ENCODE measurements around the gene CGB3.
"Not testable (repeated sequence)": the region's sequence is repeated elsewhere in the genome, so short reads cannot be mapped to it uniquely, and the experiment has no call there.

CGB3 gene

DNA sequence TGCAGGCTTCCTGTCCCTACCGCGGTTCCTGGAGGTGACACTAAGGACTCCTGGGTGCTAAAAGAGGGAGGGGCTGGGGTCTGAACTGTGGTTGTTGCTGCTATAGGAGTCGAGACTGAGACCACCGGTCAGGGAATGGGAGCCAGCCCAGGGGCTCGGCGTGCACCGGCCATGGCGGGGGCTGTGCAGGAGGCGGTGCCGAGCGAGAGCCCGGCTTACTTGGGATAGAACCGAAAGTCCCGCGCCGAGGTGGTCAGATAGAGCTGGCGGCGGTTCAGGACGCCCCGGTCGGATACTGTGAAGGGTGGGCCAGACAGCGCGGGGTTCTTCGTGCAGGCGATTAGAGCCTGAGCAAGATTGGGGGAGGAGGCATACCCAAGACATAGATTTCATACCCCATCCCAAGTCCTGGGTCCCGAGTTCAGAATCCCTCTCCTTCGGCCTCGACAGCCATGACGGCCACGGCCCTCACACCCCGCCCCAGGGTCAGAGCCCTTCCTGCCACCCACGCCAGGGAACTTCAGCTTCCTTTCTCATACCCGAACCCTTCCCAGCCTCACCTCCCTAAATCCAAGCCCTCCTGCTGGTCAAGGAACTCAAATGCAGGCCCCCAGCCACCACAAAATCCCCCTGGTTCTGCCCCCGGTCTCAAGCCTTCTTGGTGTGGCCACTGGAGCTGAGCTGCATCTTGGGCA, 32.9 kb upstream of the CGB3 start:
- intact Hi-C loops (cut with micrococcal nuclease); H3K9me3 Mint-ChIP-seq; H3K27ac Mint-ChIP-seq; H3K36me3 Mint-ChIP-seq (ENCODE audit: low read depth): not testable (repeated sequence)
- Mint-ChIP-seq H3K4me1 (ENCODE audit: low read depth) (peaks cover 24% of the 10 kb centered on the region), H3K27me3 (peaks cover 86% of the 10 kb centered on the region), H3K4me3 (peak overlapping the region; percentile 80)

DNA sequence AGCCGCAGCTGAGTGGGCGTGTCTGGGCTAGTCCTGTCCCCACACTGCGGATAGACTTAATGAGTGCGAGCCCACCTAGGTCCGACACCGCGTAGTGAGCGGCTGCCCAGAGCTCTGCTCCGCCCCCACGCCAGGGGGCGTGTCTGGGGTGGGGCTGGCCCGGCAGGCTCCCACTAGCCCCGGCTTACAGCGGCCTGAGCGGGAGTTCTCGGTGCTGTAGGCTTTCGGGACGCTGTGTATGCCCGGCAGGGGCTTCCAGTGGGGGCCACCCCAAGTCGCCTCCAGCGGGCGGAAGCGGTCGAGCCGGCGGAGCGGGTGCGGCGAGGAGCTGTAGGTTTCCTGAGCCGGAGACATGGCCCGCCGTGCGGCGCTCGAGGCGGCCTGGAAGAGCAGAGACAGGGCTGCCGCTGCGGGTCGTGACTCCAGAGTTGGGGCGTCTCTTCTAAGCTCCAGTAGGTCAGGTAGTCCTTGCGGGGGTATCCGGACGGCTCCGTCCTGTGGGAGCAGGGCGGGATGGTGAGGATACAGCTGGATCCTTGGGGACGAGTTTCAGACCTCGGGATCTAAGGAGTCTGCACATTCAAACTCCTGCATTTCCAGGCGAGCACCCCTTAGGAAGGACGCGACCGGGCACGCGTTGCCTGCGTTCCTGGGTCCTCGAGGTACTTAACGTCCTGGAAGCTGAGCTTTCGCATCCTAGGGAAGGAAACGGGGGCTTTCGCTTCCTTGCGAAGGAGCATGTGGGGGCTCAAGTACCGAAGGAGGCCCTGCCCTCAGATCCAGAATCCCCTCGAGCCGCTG, 32.2 kb upstream of the CGB3 start:
- peaks cover 24% of the 10 kb centered on the region for H3K4me1 Mint-ChIP-seq (ENCODE audit: low read depth)
- no peaks in the 10 kb centered on the region for H3K36me3 Mint-ChIP-seq (ENCODE audit: low read depth)
- H3K27ac Mint-ChIP-seq: no peak overlapping the region
- H3K27me3 Mint-ChIP-seq: peaks cover 78% of the 10 kb centered on the region
- H3K9me3 Mint-ChIP-seq: no peaks in the 10 kb centered on the region
- peak overlapping the region; percentile 80 for H3K4me3 Mint-ChIP-seq
- intact Hi-C loops (cut with micrococcal nuclease): no loop called here

DNA sequence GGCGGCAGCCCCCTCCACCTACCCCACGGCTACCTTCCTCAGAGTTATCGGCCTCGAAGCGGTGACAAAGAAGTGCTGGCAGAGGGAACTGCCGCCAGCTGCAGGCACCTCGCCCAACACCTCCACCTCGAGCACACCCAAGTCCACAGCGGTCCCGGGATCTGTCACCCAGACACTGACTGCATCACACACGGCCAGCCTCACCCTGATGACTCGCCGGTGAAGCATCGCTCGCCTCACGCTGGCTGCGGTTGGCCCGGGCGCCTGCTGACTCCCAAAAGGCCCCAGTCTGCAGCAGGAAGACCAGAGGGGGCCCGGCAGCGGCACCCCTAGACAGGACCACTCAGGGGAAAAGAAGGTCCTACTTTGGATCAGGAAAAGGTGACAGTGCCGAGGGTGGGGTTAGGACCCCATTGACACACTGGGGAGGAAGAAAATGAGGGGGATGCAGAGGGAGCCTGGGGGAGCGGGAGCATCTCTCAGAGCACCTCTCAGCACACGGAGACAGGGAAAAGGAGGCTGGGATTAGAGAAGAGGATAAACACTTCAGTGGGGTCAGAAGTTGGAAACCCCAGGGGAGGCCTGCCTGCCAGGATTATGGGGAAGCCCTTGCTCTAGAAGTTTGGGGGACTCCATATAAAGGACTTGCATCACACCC, 26.4 kb upstream of the CGB3 start:
- H3K4me3 Mint-ChIP-seq; H3K4me1 Mint-ChIP-seq (ENCODE audit: low read depth); intact Hi-C loops (cut with micrococcal nuclease); H3K27ac Mint-ChIP-seq; H3K9me3 Mint-ChIP-seq; H3K36me3 Mint-ChIP-seq (ENCODE audit: low read depth): not testable (repeated sequence)
- H3K27me3 Mint-ChIP-seq: peaks cover 31% of the 10 kb centered on the region

DNA sequence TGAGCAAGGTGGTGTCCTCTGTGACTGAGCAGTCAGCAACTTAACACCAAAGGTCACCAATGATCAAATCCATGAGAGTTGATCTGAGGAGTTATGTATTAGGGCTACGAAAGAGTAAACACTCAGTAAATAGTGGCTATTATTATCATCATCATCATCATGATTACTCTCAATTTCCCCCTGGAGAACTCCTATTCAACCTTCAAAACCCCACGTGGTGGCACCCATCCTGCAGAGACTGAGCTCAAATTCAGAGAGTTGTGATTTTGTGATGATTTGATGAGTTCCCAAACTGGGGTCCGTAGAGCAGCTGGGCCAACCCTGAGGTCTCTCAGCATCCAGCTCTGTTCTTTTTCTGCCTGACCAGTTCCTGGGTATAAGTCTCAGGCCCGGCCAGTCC, 25.7 kb upstream of the CGB3 start:
- H3K27me3 Mint-ChIP-seq: peaks cover 27% of the 10 kb centered on the region
- H3K36me3 Mint-ChIP-seq (ENCODE audit: low read depth); intact Hi-C loops (cut with micrococcal nuclease); H3K4me3 Mint-ChIP-seq; H3K4me1 Mint-ChIP-seq (ENCODE audit: low read depth); H3K27ac Mint-ChIP-seq; H3K9me3 Mint-ChIP-seq: not testable (repeated sequence)

DNA sequence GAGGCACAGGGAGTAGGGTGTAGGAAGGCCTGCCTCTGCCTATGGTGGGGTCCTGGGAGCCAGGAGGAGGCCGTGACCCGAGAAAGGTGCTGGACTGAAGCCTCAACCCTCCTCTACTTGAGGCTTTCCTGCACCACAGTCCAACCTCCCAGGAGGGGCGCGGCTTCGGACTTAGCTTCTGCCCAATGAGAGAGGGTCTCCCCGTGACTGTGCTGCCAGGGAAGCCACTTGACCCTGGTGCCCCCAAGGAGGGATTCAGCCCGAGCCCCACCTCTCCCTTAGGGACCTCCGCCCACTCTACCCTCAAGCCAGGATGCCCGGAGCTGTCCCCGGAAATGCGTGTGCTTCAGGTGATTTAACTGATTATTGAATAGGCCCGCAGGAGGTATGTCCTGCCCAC, 24.9 kb upstream of the CGB3 start, which contains the start of gene CGB8:
TSS of gene CGB8 (minus strand) at position 101 of the 400 bp plus-strand sequence. CDS start 372 bp downstream, outside the sequence.
- H3K4me3 Mint-ChIP-seq; H3K4me1 Mint-ChIP-seq (ENCODE audit: low read depth); H3K9me3 Mint-ChIP-seq; intact Hi-C loops (cut with micrococcal nuclease); H3K27ac Mint-ChIP-seq; H3K36me3 Mint-ChIP-seq (ENCODE audit: low read depth): not testable (repeated sequence)
- H3K27me3 Mint-ChIP-seq: peaks cover 22% of the 10 kb centered on the region

DNA sequence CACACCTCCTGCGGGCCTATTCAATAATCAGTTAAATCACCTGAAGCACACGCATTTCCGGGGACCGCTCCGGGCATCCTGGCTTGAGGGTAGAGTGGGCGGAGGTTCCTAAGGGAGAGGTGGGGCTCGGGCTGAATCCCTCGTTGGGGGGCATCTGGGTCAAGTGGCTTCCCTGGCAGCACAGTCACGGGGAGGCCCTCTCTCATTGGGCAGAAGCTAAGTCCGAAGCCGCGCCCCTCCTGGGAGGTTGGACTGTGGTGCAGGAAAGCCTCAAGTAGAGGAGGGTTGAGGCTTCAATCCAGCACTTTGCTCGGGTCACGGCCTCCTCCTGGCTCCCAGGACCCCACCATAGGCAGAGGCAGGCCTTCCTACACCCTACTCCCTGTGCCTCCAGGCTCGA, 19.4 kb upstream of the CGB3 start, which contains the start of gene CGB5:
TSS of gene CGB5 (plus strand) at position 301 of the 400 bp plus-strand sequence. CDS start 362 bp downstream, outside the sequence.
- intact Hi-C loops (cut with micrococcal nuclease); H3K4me3 Mint-ChIP-seq; H3K27ac Mint-ChIP-seq; H3K36me3 Mint-ChIP-seq (ENCODE audit: low read depth); H3K9me3 Mint-ChIP-seq; H3K4me1 Mint-ChIP-seq (ENCODE audit: low read depth): not testable (repeated sequence)
- peaks cover 13% of the 10 kb centered on the region for H3K27me3 Mint-ChIP-seq

DNA sequence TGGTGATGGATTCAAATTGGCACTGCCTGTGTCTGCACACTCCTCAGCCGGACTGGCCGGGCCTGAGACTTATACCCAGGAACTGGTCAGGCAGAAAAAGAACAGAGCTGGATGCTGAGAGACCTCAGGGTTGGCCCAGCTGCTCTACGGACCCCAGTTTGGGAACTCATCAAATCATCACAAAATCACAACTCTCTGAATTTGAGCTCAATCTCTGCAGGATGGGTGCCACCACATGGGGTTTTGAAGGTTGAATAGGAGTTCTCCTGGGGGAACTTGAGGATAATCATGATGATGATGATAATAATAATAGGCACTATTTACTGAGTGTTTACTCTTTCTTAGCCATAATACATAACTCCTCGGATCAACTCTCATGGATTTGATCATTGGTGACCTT, 18.5 kb upstream of the CGB3 start:
- H3K36me3 Mint-ChIP-seq (ENCODE audit: low read depth); H3K4me3 Mint-ChIP-seq; intact Hi-C loops (cut with micrococcal nuclease); H3K9me3 Mint-ChIP-seq; H3K4me1 Mint-ChIP-seq (ENCODE audit: low read depth); H3K27ac Mint-ChIP-seq: not testable (repeated sequence)
- peaks cover 13% of the 10 kb centered on the region for H3K27me3 Mint-ChIP-seq

DNA sequence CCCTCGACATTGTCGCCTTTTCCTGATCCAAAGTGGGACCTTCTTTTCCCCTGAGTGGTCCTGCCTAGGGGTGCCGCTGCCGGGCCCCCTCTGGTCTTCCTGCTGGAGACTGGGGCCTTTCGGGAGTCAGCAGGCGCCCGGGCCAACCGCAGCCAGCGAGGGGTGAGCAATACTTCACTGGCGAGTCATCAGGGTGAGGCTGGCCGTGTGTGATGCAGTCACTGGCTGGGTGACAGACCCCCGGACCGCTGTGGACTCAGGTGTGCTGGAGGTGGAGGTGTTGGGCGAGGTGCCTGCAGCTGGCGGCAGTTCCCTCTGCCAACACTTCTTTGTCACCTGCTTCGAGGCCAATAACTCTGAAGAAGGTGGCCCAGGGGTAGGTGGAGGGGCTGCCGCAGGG, 18.0 kb upstream of the CGB3 start:
- intact Hi-C loops (cut with micrococcal nuclease): no loop called here
- Mint-ChIP-seq H3K27ac (no peak overlapping the region), H3K4me1 (ENCODE audit: low read depth) (no peaks in the 10 kb centered on the region)

DNA sequence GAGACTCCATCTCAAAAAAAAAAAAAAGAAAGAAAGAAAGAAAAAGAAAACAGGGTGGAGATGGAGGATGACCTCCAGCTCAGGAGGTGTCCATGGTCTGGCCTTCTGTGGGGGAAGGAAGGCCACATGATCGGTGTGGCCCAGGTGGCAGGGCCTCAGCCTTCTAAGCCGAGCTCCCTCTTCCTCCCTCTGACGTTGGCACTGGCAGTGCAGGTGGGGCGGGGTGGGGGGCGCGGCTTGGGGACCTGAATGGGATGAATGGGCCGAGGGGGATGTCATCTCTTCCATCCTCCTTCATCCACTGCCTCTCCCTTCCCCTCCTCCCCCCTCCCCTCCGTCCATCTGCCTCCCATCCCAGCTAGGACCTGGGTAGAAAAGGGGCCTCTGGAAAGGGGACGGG, 15.6 kb upstream of the CGB3 start:
- not testable (repeated sequence) for H3K27ac Mint-ChIP-seq; H3K4me1 Mint-ChIP-seq (ENCODE audit: low read depth)
- peaks cover 11% of the 10 kb centered on the region for H3K27me3 Mint-ChIP-seq

More for the DNA sequence above, 18.0 kb upstream of the CGB3 start:
- H3K27me3 Mint-ChIP-seq: peaks cover 12% of the 10 kb centered on the region
- no peaks in the 10 kb centered on the region for H3K36me3 Mint-ChIP-seq (ENCODE audit: low read depth)
- no peaks in the 10 kb centered on the region for H3K9me3 Mint-ChIP-seq
- no peak overlapping the region for H3K4me3 Mint-ChIP-seq

DNA sequence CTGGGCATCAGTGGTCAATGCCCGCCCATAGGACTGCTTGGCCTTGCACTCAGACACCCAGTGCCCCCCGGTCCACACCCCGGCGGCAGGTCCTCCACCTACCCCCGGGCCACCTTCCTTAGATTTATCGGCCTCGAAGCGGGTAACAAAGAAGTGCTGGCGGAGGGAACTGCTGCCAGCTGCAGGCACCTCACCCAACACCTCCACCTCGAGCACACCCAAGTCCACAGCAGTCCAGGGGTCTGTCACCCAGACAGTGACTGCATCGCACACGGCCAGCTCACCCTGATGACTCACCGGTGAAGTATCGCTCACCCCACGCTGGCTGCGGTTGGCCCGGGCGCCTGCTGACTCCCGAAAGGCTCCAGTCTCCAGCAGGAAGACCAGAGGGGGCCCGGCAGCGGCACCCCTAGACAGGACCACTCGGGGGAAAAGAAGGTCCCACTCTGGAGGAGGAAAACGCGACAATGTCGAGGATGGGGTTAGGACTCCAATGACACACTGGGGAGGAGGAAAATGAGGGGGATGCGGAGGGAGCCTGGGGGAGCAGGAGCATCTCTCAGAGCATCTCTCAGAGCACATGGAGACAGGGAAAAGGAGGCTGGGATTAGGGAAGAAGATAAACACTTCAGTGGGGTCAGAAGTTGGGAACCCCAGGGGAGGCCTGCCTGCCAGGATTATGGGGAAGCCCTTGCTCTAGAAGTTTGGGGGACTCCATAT, 14.6 kb upstream of the CGB3 start:
- peaks cover 11% of the 10 kb centered on the region for H3K27me3 Mint-ChIP-seq
- H3K4me3 Mint-ChIP-seq; H3K4me1 Mint-ChIP-seq (ENCODE audit: low read depth); H3K27ac Mint-ChIP-seq; H3K9me3 Mint-ChIP-seq; intact Hi-C loops (cut with micrococcal nuclease); H3K36me3 Mint-ChIP-seq (ENCODE audit: low read depth): not testable (repeated sequence)

More for the DNA sequence above, 15.6 kb upstream of the CGB3 start:
- intact Hi-C loops (cut with micrococcal nuclease); H3K36me3 Mint-ChIP-seq (ENCODE audit: low read depth); H3K9me3 Mint-ChIP-seq; H3K4me3 Mint-ChIP-seq: not testable (repeated sequence)

DNA sequence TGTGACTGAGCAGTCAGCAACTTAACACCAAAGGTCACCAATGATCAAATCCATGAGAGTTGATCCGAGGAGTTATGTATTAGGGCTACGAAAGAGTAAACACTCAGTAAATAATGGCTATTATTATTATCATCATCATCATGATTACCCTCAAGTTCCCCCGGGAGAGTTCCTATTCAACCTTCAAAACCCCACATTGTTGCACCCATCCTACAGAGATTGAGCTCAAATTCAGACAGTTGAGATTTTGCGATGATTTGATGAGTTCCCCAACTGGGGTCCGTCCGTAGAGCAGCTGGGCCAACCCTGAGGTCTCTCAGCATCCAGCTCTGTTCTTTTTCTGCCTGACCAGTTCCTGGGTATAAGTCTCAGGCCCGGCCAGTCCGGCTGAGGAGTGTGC, 14.0 kb upstream of the CGB3 start:
- H3K9me3 Mint-ChIP-seq; H3K36me3 Mint-ChIP-seq (ENCODE audit: low read depth); intact Hi-C loops (cut with micrococcal nuclease); H3K4me3 Mint-ChIP-seq; H3K27ac Mint-ChIP-seq; H3K4me1 Mint-ChIP-seq (ENCODE audit: low read depth): not testable (repeated sequence)
- H3K27me3 Mint-ChIP-seq: peaks cover 11% of the 10 kb centered on the region

DNA sequence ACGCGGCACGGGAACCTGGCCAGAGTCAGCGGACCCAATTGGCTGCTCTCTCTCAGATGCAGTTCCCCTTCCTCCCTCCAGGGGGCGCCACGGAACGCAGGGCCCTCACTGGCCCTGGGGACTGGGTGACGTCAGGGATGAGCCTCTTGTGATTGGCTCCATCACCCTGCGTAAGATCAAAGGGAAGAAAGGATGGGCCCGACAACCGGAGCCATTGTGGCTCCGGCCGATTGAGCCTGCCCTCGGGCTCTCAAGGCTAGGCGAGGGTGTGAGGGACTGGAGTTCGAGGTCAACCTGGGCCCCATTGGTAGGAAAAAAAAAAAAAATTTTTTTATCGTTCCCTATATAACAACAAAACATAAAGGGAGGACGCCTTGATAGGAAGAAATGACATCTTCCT, 12.7 kb upstream of the CGB3 start, which contains the start of gene CGB1:
TSS of gene CGB1 (minus strand) at position 81 of the 400 bp plus-strand sequence. CDS start 184 bp downstream, outside the sequence.
- H3K27me3 Mint-ChIP-seq: peaks cover 11% of the 10 kb centered on the region
- H3K9me3 Mint-ChIP-seq; H3K36me3 Mint-ChIP-seq (ENCODE audit: low read depth); H3K27ac Mint-ChIP-seq; H3K4me1 Mint-ChIP-seq (ENCODE audit: low read depth); intact Hi-C loops (cut with micrococcal nuclease); H3K4me3 Mint-ChIP-seq: not testable (repeated sequence)

DNA sequence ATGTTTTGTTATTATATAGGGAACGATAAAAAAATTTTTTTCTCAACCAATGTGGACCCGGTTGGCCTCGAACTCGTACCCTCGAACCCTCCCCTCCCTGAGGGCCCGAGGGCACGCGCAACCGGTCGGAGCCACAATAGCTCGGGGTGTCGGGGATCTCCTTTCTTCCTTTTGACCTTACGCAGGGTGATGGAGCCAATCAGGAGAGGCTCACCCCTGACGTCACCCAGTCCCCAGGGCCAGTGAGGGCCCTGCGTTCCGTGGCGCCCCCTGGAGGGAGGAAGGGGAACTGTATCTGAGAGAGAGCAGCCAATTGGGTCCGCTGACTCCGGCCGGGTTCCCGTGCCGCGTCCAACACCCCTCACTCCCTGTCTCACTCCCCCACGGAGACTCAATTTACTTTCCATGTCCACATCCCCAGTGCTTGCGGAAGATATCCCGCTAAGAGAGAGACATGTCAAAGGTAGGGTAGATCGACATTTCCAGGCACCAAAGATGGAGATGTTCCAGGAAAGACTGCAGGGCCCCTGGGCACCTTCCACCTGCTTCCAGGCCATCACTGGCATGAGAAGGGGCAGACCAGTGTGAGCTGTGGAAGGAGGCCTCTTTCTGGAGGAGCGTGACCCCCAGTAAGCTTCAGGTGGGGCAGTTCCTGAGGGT, 7.6 kb upstream of the CGB3 start, which contains the start of gene CGB2:
TSS of gene CGB2 (plus strand) at position 249 of the 660 bp plus-strand sequence. CDS start at position 455, 206 bp downstream.
- H3K27ac Mint-ChIP-seq; H3K4me1 Mint-ChIP-seq (ENCODE audit: low read depth); H3K9me3 Mint-ChIP-seq; H3K36me3 Mint-ChIP-seq (ENCODE audit: low read depth); intact Hi-C loops (cut with micrococcal nuclease); H3K4me3 Mint-ChIP-seq: not testable (repeated sequence)
- peaks cover 32% of the 10 kb centered on the region for H3K27me3 Mint-ChIP-seq

All from dendritic cell treated with granulocyte-macrophage colony-stimulating factor and Interleukin-4, amounts not matched to agents 40 ng/mL and 50 ng/mL, for 4 days (primary cell).